Mucosa of descending colon (tissue), 3 donors: Measurements from ENCODE around the gene TECPR1. TPM values are rescaled to one million over a fixed set of nuclear protein-coding genes. Genes with fewer than 3 reads are reported as not detected.
A peak's percentile ranks its signal among the peaks of the same experiment; 100 is the strongest.

ENCODE experiments used
- ATAC-seq: fragments of 200-7000 bp; cut with Tn5 transposase; one replicate; pipeline ENCODE4 v1.9.1; 2020; ENCODE audit warnings: mild to moderate bottlenecking, moderate library complexity
- DNase-seq, 3 donors: peaks; one replicate each; pipeline ENCODE4 v3.0.0-alpha.2; 2020
- H3K36me3 ChIP-seq: fragments of 200-600 bp; one replicate; pipeline ENCODE4 v1.8.0; 2021; ENCODE audit warnings: low read depth, mild to moderate bottlenecking
- H3K4me1 ChIP-seq: fragments of 200-600 bp; one replicate; pipeline ENCODE4 v1.8.0; 2021; ENCODE audit warnings: low read depth, mild to moderate bottlenecking
- H3K4me3 ChIP-seq: fragments of 200-600 bp; one replicate; pipeline ENCODE4 v1.8.0; 2021; ENCODE audit warnings: mild to moderate bottlenecking
- H3K9me3 ChIP-seq: fragments of 200-600 bp; one replicate; pipeline ENCODE4 v1.8.0; 2021; ENCODE audit warnings: mild to moderate bottlenecking
- CTCF ChIP-seq: fragments of 200-600 bp; IDR thresholded peaks from one replicate; pipeline ENCODE4 v1.8.0; 2022; ENCODE audit warnings: antibody characterized with exemption, mild to moderate bottlenecking
- intact Hi-C, 2 donors: fragments of 100-400 bp; cut with DNase I in 1 of 2; cut with micrococcal nuclease in 1 of 2; formaldehyde crosslinking; loops; one replicate each; pipeline versions ENCODE4 v1.11.0 to v1.11.1; 2022; cut with DNase I, micrococcal nuclease
- total RNA-seq, 3 donors: library from RNA; stranded (reverse); fragmentation: NEBNext Ultra II Directional in 2 of 3; extraction: Animal tissue kit (Norgen Biotek cat#: 25700) in 2 of 3; gene quantifications; one replicate each; pipeline versions ENCODE4 v1.2.1 to v1.2.4, GENCODE V29; 2021 to 2023
- donor health status: DM: no; HTN: no; CAD: no; lungs with moderate emphysema.
- donor health status: DM: no; HTN: no; CAD: no.
- donor health status: DM: no; HTN: yes; CAD: no.

TECPR1 gene
- total RNA-seq, 3 donors from 2014 or later, result 37.0 to 50.5 (median 45.5) TPM

GRCh38 chr7:98256431-98256830 is 4.4 kb upstream of the TECPR1 start:
- no peaks in the 10 kb centered on the region for H3K36me3 ChIP-seq
- H3K4me1 ChIP-seq, result peaks cover 11% of the 10 kb centered on the region
- DNase-seq (no peak), ATAC-seq (no peak)
- H3K4me3 ChIP-seq, result no peak overlapping the region
- H3K9me3 ChIP-seq, result no peaks in the 10 kb centered on the region
- intact Hi-C loops, result no loop called here
- TF ChIP-seq CTCF, result no peak

DNA sequence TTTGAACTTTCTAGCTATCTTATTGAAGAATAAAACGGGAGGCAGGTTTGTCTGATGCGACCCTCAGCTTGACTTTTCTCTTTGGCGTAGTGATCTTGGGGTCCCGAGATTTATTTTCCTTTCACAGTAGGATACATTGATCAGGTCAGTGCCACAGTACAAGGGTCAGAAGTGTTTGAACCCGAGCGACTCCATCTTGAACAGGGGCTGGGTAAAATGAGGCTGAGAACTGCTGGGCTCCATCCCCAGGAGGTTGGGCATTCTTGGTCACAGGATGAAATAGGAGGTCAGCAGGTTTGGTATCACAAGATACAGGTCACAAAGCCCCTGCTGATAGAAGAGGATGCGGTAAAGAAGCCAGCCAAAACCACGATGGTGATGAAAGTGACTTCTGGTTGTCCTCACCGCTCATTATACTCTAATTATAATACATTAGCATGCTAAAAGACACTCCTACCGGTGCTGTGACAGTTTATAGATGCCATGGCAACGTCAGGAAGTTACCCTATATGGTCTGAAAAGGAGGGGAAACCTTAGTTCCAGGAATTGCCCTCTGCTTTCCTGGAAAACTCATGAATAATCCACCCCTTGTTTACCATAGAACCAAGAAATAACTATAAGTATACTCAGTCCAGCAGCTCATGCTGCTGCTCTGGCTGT is 3.0 kb upstream of the TECPR1 start:
- Histone ChIP-seq H3K36me3 (no peaks in the 10 kb centered on the region), H3K4me3 (no peak overlapping the region), H3K9me3 (no peaks in the 10 kb centered on the region), H3K4me1 (peaks cover 23% of the 10 kb centered on the region)
- ATAC-seq (no peak), DNase-seq (no peak)
- TF ChIP-seq CTCF, result no peak
- intact Hi-C loops, result no loop called here

- intact Hi-C loops, result no loop called here
- Histone ChIP-seq H3K36me3 (no peaks in the 10 kb centered on the region), H3K9me3 (no peaks in the 10 kb centered on the region), H3K4me3 (no peak overlapping the region), H3K4me1 (peaks cover 26% of the 10 kb centered on the region)
- no peak for TF ChIP-seq CTCF
- DNase-seq (no peak), ATAC-seq (no peak)
Observed at GRCh38 chr7:98254516-98254915, 2.5 kb upstream of the TECPR1 start.

- intact Hi-C loops, result no loop called here
- TF ChIP-seq CTCF, result no peak
- ATAC-seq, result peak; percentile 56
- peaks cover 32% of the 10 kb centered on the region for H3K4me1 ChIP-seq
- no peaks in the 10 kb centered on the region for H3K9me3 ChIP-seq
- peak overlapping the region; percentile 75 for H3K4me3 ChIP-seq
- DNase-seq, result peak in 2 of 3 donors; percentile 30 to 55
- H3K36me3 ChIP-seq, result no peaks in the 10 kb centered on the region
Observed at GRCh38 chr7:98252425-98253054, 508 bp upstream of the TECPR1 start.

DNA sequence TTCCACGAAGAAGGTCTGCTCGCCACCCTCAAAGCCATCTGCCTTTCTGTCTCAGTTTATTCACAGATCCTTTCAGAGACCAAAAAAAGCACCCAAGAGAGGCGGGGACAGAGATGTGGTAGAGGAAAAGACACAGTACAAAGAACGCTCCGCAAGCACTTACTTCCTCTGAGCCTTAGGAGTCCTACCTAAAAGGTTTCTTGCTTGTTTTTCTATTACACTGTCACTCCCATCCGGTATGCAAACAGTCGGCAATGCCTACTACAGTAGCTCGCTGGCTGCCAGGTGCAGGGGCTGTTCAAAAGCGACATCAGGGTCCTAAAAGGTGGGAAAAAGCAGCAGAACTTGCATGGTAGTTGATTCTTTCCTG is 816 bp downstream of the TECPR1 start:
- Histone ChIP-seq H3K9me3 (no peaks in the 10 kb centered on the region), H3K36me3 (no peaks in the 10 kb centered on the region), H3K4me3 (no peak overlapping the region), H3K4me1 (peaks cover 32% of the 10 kb centered on the region)
- ATAC-seq (peak; percentile 59), DNase-seq (no peak)
- no peak for TF ChIP-seq CTCF
- intact Hi-C loops, result no loop called here
